Naive B cell (primary cell): Measurements from ENCODE around the gene CARD10. TPM values are rescaled to one million over a fixed set of nuclear protein-coding genes. Genes with fewer than 3 reads are reported as not detected.

Experiments
- ATAC-seq, 2 donors: fragments of 150-1000 bp; cut with Tn5 transposase; 2 replicates each; pipeline ENCODE4 v1.10.0; 2021; ENCODE audit warnings: low read depth in 2 of 2, mild to moderate bottlenecking in 2 of 2, moderate library complexity in 2 of 2
- DNase-seq: peaks from one replicate; pipeline ENCODE4 v3.0.0; 2022
- H3K27ac Mint-ChIP-seq, 6 donors: one replicate each; pipeline ENCODE4 v1.8.0; 2020 to 2022; ENCODE audit warnings: mild to moderate bottlenecking in 6 of 6, mixed read lengths in 6 of 6, moderate library complexity in 5 of 6, inconsistent platforms in 2 of 6
- H3K27me3 Mint-ChIP-seq, 3 donors: one replicate each; pipeline ENCODE4 v1.8.0; 2021 to 2022; ENCODE audit warnings: mixed read lengths in 3 of 3, mild to moderate bottlenecking in 1 of 3
- H3K36me3 Mint-ChIP-seq, 2 donors: one replicate each; pipeline ENCODE4 v1.8.0; 2020 to 2022; ENCODE audit warnings: mixed read lengths in 2 of 2, inconsistent platforms in 1 of 2, mild to moderate bottlenecking in 1 of 2
- H3K4me1 Mint-ChIP-seq, 3 donors: one replicate each; pipeline ENCODE4 v1.8.0; 2020 to 2022; ENCODE audit warnings: mixed read lengths in 3 of 3, inconsistent platforms in 1 of 3, mild to moderate bottlenecking in 1 of 3, moderate library complexity in 1 of 3
- H3K4me3 Mint-ChIP-seq, 8 donors: one replicate each; pipeline ENCODE4 v1.8.0; 2020 to 2022; ENCODE audit warnings: mild to moderate bottlenecking in 8 of 8, mixed read lengths in 8 of 8, moderate library complexity in 8 of 8, inconsistent platforms in 2 of 8
- H3K9me3 Mint-ChIP-seq, 7 donors: one replicate each; pipeline ENCODE4 v1.8.0; 2020 to 2022; ENCODE audit warnings: mixed read lengths in 7 of 7, mild to moderate bottlenecking in 5 of 7, inconsistent platforms in 2 of 7, moderate library complexity in 1 of 7
- polyA plus RNA-seq, 6 donors: library from polyadenylated mRNA; unstranded; fragments of 300-500 nt; fragmentation: Illumina TruSeq; gene quantifications; one replicate each; pipeline ENCODE4 v1.2.3, GENCODE V29; 2021; ENCODE audit warnings: low read depth in 6 of 6

CARD10 gene
- polyA plus RNA-seq, 6 donors from 2014 or later = not detected

- DNase-seq (no peak), ATAC-seq (no peak)
- Mint-ChIP-seq H3K4me1 (peaks cover 5% of the 10 kb centered on the region in 3 donors), H3K27ac (no peak overlapping the region), H3K4me3 (no peak overlapping the region), H3K27me3 (peaks cover 0 to 21% (median 15%) of the 10 kb centered on the region in 3 donors), H3K36me3 (peaks cover 0 to 2% of the 10 kb centered on the region in 2 donors), H3K9me3 (no peaks in the 10 kb centered on the region)
These were observed 69.7 kb downstream of the CARD10 start for GRCh38 chr22:37449331-37450001.

GRCh38 chr22:37448516-37449127, 70.6 kb downstream of the CARD10 start:
- Mint-ChIP-seq H3K27me3 (peaks cover 4 to 21% (median 15%) of the 10 kb centered on the region in 3 donors), H3K9me3 (no peaks in the 10 kb centered on the region), H3K36me3 (peaks cover 0 to 6% of the 10 kb centered on the region in 2 donors), H3K4me3 (no peak overlapping the region), H3K4me1 (peaks cover 5% of the 10 kb centered on the region in 3 donors), H3K27ac (no peak overlapping the region)
- DNase-seq = no peak
- ATAC-seq = no peak

- Mint-ChIP-seq H3K27me3 (peaks cover 11 to 38% (median 34%) of the 10 kb centered on the region in 3 donors), H3K36me3 (peaks cover 6 to 21% of the 10 kb centered on the region in 2 donors), H3K4me1 (peaks cover 0 to 5% (median 0%) of the 10 kb centered on the region in 3 donors), H3K4me3 (no peak overlapping the region), H3K9me3 (peaks cover 3 to 10% (median 5%) of the 10 kb centered on the region in 7 donors), H3K27ac (no peak overlapping the region)
- DNase-seq (no peak), ATAC-seq (no peak)
These were observed 73.7 kb downstream of the CARD10 start for GRCh38 chr22:37445501-37445900.

- H3K4me3 Mint-ChIP-seq = no peak overlapping the region
- peaks cover 15 to 36% (median 34%) of the 10 kb centered on the region in 3 donors for H3K27me3 Mint-ChIP-seq
- H3K9me3 Mint-ChIP-seq = peaks cover 3 to 10% (median 7%) of the 10 kb centered on the region in 7 donors
These were observed 75.2 kb downstream of the CARD10 start for GRCh38 chr22:37443977-37444376.

GRCh38 chr22:37443086-37443485, 76.1 kb downstream of the CARD10 start:
- DNase-seq (no peak), ATAC-seq (no peak)
- Mint-ChIP-seq H3K9me3 (peaks cover 3 to 10% (median 7%) of the 10 kb centered on the region in 7 donors), H3K27me3 (peaks cover 15 to 34% (median 30%) of the 10 kb centered on the region in 3 donors), H3K4me1 (peaks cover 0 to 5% (median 4%) of the 10 kb centered on the region in 3 donors), H3K36me3 (peaks cover 6 to 22% of the 10 kb centered on the region in 2 donors), H3K27ac (no peak overlapping the region), H3K4me3 (no peak overlapping the region)

More at GRCh38 chr22:37443977-37444376, 75.2 kb downstream of the CARD10 start:
- no peak for DNase-seq
- Mint-ChIP-seq H3K36me3 (peaks cover 6 to 22% of the 10 kb centered on the region in 2 donors), H3K4me1 (peaks cover 0 to 5% (median 4%) of the 10 kb centered on the region in 3 donors), H3K27ac (peak overlapping the region in 1 of 6 donors; percentile 14)
- ATAC-seq = no peak

GRCh38 chr22:37442537-37442936, 76.7 kb downstream of the CARD10 start:
- H3K9me3 Mint-ChIP-seq = peaks cover 3 to 10% (median 7%) of the 10 kb centered on the region in 7 donors
- no peak overlapping the region for H3K27ac Mint-ChIP-seq

GRCh38 chr22:37442135-37442534, 77.1 kb downstream of the CARD10 start:
- no peak for DNase-seq
- peaks cover 0 to 5% (median 4%) of the 10 kb centered on the region in 3 donors for H3K4me1 Mint-ChIP-seq
- no peak overlapping the region for H3K27ac Mint-ChIP-seq
- peaks cover 3 to 10% (median 7%) of the 10 kb centered on the region in 7 donors for H3K9me3 Mint-ChIP-seq
- no peak overlapping the region for H3K4me3 Mint-ChIP-seq
- H3K27me3 Mint-ChIP-seq = peaks cover 15 to 34% (median 27%) of the 10 kb centered on the region in 3 donors
- no peak for ATAC-seq
- peaks cover 6 to 22% of the 10 kb centered on the region in 2 donors for H3K36me3 Mint-ChIP-seq

More at GRCh38 chr22:37442537-37442936, 76.7 kb downstream of the CARD10 start:
- Mint-ChIP-seq H3K36me3 (peaks cover 6 to 22% of the 10 kb centered on the region in 2 donors), H3K4me1 (peaks cover 0 to 5% (median 4%) of the 10 kb centered on the region in 3 donors), H3K27me3 (peaks cover 15 to 34% (median 27%) of the 10 kb centered on the region in 3 donors), H3K4me3 (no peak overlapping the region)
- no peak for DNase-seq
- no peak for ATAC-seq

GRCh38 chr22:37440875-37441274, 78.3 kb downstream of the CARD10 start:
- Mint-ChIP-seq H3K4me3 (no peak overlapping the region), H3K9me3 (peaks cover 3 to 10% (median 7%) of the 10 kb centered on the region in 7 donors), H3K36me3 (peaks cover 6 to 22% of the 10 kb centered on the region in 2 donors), H3K4me1 (peaks cover 0 to 5% (median 4%) of the 10 kb centered on the region in 3 donors), H3K27ac (peak overlapping the region in 1 of 6 donors; percentile 32), H3K27me3 (peaks cover 19 to 35% (median 29%) of the 10 kb centered on the region in 3 donors)
- no peak for DNase-seq
- no peak for ATAC-seq

Other genes starting within 250 kb of the CARD10 start
- gene CYTH4, start 236.9 kb downstream of the CARD10 start, polyA plus RNA-seq = 10 to 100 TPM; 29.3 to 74.9 (median 46.1) TPM
- gene ELFN2, start 91.9 kb downstream of the CARD10 start, polyA plus RNA-seq = not detected
- gene MFNG, start 33.0 kb downstream of the CARD10 start, polyA plus RNA-seq = 100 to 1,000 TPM; 145 to 298 (median 186) TPM
- gene CDC42EP1, start 41.1 kb upstream of the CARD10 start, polyA plus RNA-seq = under 1 TPM in 5 of 6 donors, not detected in 1; 0.22 to 0.82 (median 0.26) TPM
- gene LGALS2, start 60.7 kb upstream of the CARD10 start, polyA plus RNA-seq = 1 to 10 TPM in 1 of 6 donors, under 1 TPM in 3, not detected in 2; 0.60 to 2.6 (median 0.66) TPM
- gene GGA1, start 89.4 kb upstream of the CARD10 start, polyA plus RNA-seq = 10 to 100 TPM; 15.5 to 28.9 (median 24.2) TPM
- 1 to 10 TPM; 2.7 to 8.0 (median 3.2) TPM for gene SH3BP1, start 120.3 kb upstream of the CARD10 start, polyA plus RNA-seq
- gene PDXP, start 139.3 kb upstream of the CARD10 start, polyA plus RNA-seq = 10 to 100 TPM in 1 of 6 donors, 1 to 10 TPM in 5; 4.0 to 14.3 (median 7.6) TPM
- 10 to 100 TPM in 4 of 6 donors, 1 to 10 TPM in 2; 4.1 to 35.3 (median 12.8) TPM for gene LGALS1, start 156.2 kb upstream of the CARD10 start, polyA plus RNA-seq
- 10 to 100 TPM; 35.7 to 60.6 (median 40.2) TPM for gene NOL12, start 166.9 kb upstream of the CARD10 start, polyA plus RNA-seq
- gene TRIOBP, start 177.6 kb upstream of the CARD10 start, polyA plus RNA-seq = 10 to 100 TPM; 13.7 to 19.5 (median 16.2) TPM